CD4-positive, alpha-beta T cell treated with Interleukin-6 at 100 ng/mL for 8 hours (primary cell): ENCODE results near the gene TAF8.

ENCODE experiments used
- DNase-seq: peaks from one replicate; pipeline ENCODE4 v3.0.0-alpha.2; 2020; ENCODE audit warnings: mixed read lengths, low spot score

Gene TAF8

DNA sequence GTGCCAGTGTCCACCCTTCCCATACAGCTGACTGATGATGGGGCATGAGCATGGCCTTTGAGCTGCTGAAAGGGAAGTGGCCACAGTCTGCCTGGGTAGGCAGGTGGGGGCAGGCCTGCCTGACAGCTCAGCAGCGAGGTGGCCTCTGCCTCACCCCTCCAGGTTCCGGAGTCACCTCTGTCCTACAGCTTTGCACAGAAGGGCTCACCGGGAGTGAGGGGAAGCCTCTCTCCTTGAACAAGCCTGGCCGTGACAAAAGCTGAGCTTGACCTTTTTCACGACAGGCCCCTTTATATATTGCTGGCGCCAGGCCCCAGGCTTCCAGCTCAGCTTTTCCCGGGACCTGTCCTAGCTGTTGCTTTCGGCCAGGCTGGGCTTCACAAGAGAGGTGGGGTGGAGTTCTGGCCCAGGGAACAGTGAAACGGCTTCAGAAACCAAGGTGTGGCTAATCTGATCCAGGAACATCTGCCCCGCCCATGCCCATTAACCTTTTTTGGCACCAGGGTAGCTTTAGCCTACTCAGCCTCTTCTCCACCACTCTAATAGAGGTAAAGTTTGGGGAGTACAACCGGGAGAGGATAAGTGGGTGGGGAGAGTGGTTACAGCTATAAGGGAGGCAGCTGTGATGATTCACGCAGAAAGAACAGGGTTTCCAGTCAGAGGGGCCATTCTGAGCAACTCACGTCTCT is 49.2 kb downstream of the TAF8 start:
- no peak for DNase-seq

DNA sequence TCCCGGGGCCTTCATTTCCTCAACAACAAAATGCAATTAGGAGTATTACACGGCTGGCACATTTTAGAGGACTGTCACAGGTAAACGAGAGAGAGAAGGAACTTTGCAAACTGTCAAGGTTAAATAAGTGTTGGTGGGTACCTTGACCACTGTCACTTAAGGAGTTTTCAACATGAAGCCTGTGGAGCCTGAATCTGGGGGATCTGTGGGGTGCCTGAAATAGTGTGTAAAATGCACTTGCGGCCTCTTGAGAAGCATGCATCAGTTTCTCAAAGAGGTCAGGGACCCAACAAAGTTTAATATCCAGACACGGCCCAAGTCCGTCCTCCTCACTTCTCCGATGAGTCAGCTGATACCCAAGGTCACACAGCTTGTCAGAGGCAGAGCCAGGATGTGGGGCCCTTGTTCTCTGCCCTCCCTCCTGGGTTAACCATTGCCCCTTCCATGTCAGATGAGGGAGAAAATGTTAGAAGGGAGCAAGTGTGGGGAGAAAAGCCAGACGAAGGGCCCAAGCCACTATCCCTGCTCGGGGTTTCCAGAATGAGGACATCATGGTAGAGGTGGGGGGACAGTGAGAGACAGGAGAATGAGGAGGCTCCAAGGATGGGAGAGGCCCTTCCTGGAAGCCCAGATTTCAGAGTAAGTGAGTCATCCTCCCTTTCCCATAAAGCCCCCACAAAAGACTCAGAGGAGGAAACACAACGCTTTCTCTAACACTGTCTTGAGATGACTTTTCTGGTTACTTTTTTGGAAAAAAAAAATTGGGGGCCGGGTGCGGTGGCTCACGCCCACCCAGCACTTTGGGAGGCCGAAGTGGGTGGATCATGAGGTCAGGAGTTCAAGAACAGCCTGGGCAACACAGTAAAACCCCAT is 49.9 kb downstream of the TAF8 start:
- DNase-seq = no peak

DNA sequence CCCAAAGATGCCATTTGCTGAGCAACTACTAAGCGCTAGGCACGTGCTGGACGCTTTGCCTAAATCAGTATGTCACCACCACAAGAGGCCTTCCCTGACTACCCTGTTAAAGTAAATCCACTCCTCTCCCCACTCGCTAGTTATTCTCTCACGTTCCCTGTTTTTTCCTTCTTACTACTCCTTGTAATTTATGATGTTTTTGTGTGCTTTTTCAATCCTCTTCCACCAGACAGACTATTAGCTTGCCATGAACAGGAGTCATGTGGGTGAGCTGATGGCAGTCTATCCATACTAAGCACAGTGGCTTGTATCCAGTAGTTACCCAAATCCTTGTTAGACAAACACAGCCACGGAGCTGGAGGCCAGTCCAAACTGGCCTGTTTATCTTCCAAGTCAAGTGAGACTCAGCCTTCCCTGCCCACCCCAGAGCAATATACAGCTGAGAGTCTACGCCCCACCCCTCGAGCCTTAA is 50.9 kb downstream of the TAF8 start:
- no peak for DNase-seq

DNA sequence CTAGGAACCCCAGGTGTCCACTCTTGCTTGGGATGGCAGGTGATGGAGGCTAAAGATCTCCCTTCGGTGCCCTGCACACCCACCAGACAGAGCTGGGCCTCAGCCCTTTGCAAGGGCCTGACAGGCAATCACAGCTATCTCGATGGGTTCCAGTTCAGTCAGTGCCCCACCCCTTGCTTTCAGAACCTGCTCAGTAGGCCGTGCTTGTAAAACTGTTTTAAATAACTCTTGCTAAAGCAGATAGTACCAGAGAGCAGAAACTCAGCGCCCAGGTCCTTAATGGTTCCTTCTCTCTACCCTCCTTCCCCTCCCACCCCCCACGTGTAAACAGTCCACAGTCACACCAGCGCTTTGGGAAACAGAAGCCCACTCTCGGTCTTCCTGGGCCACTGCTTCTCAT is 52.9 kb downstream of the TAF8 start:
- DNase-seq = no peak

DNA sequence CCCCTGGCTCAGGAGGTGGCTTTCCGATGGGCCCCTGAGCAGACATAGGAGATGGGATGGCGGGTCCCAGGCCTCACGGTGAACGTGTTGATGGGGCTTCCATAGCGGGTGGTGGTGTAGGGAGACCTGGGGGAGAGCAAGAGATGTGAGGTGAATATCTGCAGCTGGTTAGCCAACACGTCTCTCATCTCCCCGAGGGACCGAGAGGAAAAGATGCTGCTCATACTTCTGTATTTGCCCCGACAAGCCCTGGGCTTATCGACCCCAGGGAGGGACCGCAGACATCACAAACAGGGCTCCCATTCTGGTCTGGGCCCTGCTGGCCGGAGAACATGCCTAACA is 53.4 kb downstream of the TAF8 start:
- DNase-seq = no peak

DNA sequence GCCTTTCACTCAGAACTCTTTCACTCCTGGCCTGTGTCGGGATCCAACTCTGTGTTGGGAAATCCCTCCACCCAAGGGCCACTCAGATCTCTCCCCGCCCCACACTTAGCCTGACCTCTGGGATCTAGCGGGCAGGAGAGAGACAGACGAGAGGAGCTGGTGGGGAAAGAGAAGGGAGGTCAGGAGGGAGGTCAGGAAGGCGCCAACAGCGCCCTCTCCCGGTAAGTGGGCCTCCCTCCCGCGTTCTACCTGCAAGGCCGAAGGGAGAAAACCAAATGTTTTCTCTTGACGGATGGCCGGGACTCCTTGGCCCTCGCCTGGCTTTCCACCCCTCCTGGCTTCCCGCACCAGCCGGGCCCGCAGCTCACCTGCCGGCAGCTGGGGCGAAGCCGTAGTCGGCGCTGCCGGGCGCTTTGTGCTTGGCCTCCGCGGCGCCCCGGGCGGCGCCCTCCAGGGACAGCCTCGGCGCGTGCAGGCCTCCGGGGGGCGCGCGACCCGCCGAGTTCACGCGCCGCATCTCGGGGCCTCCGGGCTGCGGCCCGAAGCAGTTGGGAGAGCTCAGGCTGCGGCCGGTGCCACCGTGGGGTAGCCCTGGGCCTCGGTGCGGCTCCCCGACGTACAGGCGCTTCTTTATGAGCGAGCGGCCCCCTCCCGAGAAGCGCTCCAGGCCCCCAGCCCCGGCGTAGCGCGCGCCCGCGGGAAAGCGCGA is 53.9 kb downstream of the TAF8 start:
- DNase-seq = peak; percentile 66

DNA sequence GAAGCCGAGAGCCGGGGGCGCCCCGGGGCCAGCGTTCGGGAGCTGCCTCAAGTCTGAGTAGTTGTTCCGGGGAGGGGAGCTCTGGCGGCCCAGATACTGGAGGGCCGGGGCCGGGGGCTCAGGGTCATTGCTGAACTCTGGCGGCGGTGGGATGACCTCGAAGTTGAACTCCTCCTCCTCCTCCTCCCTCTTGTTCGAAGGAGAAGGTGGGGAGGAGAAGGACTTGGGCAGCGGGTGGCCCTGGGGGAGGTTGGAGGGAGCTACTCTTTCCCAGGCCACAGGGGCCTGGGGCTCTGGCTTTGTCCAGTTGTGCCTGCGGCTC is 54.4 kb downstream of the TAF8 start:
- no peak for DNase-seq

DNA sequence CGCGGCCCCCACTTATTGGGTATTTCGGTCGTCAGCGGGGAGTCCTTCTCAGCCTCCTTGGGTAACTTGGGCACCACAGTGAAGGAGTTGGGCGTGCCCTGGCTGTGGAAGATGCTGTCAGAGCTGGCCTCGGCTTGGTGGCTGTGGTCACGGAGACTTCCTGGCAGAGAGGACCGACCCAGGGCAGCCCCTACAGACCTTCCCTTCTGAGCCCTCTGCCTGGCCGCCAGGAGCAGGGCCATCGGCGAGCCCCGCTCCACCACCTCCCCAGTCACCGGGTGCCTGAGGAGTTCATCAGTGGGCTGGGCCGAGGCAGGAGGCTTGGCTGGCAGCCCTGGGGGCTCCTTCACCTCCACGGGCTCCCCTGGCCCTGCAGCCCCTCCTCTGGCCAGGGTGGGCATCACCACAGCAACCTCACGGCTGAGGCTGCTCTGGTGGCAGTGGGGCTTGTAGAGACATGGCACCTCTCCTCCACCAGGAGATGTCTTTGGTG is 54.9 kb downstream of the TAF8 start:
- DNase-seq = no peak

DNA sequence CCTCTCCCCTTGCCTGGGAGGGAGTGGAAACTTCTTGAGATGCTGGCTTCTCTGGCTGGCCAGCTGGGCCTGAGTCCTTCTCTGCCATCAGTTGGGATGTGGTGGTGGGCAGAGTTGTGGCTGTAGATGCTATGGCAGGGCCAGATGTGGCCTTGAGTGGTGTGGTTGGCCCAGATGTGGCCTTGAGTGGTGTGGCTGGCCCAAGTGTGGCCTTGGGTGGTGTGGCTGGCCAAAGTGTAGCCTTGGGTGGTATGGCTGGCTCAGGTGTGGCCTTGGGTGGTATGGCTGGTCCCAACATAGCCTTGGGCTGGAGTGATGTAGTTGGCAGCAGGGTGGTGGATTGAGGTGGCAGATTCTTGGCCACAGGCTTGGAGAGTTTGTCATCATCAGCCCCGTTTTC is 55.4 kb downstream of the TAF8 start:
- DNase-seq = no peak

DNA sequence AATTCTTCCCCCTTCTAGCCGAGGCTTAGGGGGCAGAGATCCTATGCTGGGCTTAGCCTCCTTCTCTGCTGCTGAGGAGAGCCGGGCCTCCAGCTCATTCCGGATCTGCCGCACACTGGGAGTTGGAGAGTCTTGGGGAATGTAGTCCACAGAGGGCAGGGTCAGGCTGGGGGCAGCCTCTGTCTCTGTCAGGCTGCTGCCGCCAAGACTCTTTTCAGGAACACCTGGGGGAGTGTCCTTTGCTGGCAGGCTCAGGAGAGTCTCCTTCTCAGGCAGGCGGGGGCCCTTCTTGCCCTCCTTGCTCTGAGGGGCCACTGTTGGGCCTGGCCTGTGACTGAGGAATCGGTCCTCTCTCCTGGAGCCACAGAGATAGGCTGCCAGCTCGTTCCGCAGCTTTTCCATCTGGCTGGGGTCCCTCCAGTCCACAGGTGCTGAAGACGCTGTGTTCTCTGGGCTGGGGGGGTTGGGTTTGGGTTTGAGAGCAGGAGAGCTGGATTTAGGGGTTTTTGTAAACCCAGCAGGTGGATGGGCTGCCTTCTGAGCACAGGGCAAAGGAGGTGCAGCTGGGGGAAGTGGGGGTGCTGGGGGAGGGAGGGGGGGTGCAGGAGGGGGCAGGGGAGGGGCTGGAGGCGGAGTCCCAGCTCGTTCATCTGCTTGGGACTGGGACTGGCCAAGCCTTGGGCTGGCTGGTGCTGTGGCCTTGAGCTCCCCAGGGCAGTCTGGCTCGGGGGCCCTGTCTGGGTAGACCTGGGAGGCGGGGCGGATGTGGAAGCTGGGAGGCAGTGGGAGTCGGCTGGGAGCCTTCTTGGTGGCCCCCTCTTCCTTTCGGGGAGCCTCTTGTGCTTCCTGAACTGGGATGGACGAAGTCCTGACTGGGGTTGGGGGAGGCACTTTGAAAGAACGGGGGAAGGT is 56.0 kb downstream of the TAF8 start:
- DNase-seq = no peak

DNA sequence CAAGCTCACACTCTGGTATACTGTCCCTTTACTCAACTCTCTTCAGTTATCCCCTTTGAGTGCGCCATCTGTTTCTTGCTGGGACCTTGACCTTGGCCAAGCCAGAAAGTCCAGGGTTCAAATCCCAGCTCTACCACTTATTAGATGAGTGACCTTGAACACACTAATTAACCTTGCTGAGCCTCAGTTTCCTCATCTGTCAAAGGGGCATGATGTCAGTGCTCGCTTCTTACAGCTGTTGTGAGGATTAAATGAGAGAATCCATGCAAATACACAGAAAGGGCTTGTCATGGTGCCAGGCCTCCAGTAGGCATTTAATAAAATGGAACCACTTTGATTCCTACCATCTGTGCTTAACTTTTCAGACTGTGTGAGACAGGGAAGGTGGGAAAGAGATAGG is 57.7 kb downstream of the TAF8 start:
- DNase-seq = no peak

DNA sequence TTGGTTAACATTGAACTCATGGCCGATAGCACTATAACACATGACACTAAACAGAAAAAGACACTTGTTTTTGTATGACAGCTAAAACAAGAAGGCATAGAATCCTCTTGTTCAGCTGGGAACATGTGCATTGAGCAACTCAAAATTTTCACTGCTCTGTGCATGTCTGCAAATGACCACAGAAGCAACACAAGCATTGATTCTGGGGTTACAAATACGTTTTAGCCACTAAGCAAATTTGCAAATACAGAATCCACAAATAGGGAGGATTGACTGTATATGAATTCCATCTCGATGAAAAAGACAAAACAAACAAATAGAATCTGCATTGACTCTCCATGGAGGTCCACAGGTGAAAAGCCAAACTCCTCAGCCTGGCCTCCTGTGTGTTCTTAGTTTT is 60.4 kb downstream of the TAF8 start:
- no peak for DNase-seq

DNA sequence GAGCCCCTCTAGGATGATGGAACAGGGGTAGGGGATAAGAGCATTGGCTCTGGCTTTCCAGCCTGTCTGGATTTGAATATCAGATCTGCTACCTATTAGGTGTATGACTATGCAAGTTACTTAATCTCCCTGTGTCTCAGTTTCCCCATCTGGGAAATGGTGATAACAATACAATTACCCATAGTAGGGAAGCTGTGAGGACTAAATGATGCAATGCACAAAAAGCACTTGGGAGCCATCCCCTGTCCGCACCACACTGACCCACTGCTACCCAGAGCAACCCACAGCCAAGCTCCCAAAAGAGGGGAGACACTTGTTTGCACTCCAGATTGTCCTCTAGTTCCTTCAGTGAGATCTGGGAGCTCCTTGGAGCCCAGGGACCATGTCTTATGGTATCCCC is 62.0 kb downstream of the TAF8 start:
- no peak for DNase-seq

DNA sequence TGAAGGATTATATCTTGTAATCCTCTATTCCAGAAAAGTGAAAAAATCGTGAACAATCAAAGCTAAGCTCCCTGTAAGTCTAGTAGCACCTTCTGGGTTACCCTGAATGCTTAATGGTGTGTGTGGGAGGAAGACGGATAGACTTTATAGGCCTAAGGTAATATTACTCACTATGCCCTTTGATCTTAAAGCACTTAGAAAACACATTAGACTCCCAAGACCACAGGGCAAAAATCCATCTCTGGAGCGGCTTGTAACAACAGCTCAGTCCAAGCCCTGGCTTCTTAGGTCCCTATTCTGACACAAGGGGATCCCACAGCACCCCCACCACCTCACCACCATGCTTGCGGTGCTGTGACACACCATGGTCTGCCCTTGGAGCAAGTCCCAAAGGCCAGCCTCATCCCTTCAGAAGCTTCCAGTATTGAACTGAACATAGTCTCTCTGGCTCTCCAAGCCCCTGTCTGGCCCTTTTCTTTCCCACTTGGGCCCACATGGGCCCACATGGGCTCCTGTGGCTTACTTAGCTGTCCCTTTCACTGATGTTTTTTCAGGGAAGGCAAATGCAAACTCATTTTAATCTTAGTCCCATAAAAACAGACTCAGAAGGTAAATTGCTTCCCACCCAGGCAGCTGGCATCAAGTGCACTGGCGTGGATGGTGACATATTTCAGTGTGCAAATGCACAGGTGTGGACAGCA is 63.8 kb downstream of the TAF8 start:
- no peak for DNase-seq

DNA sequence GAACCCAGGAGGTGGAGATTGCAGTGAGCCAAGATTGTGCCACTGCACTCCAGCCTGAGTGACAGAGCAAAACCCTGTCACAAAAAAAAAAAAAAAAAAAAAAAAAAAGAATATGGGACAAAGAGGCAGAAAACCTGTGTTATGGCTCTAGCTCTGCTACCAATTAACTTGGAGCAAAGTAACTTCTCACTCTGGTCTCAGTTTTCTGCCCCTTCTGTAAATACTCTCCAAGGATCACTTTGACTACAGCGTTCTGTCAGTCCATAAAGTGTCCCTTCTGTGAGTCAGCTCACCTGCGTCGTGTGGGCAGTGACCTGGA is 67.5 kb downstream of the TAF8 start:
- DNase-seq = no peak

DNA sequence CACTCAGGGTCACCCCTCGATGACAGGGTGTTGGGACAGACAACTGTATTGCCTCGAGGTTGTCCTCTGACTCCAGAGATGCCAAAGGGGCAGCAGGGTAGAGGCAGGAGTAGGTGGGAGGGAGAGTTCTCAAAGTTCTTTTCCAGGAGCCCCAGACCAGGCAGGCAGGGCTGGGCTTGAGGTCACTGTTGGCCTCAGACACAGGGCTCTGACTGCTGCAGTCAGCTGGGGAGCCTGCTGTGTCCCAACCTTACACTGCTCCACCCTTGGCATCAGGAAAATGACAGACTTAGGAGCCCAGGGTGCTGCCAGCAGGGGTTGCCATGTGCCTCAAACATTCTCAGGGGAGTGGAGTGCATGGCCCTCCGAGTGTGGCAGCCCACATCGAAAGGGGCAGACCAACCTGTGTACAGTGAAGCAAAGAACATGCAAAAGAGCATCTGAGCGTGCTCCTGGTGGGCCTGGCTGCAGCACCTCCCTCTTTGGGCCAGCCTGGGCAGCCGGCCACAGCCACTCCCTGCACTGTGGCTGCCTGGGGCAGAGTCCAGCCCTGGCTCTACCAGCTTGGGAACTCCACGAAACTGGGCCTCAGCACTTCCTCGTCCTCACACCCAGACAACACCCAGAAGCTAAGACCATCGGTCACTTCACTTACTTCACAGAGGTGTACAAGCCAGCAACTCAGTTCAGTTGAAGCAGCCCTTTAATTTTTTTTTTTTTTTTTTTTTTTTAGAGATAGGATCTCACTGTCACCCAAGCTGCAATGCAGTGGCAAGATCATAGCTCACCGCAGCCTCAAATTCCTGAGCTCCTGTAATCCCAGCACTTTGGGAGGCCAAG is 68.1 kb downstream of the TAF8 start:
- no peak for DNase-seq

DNA sequence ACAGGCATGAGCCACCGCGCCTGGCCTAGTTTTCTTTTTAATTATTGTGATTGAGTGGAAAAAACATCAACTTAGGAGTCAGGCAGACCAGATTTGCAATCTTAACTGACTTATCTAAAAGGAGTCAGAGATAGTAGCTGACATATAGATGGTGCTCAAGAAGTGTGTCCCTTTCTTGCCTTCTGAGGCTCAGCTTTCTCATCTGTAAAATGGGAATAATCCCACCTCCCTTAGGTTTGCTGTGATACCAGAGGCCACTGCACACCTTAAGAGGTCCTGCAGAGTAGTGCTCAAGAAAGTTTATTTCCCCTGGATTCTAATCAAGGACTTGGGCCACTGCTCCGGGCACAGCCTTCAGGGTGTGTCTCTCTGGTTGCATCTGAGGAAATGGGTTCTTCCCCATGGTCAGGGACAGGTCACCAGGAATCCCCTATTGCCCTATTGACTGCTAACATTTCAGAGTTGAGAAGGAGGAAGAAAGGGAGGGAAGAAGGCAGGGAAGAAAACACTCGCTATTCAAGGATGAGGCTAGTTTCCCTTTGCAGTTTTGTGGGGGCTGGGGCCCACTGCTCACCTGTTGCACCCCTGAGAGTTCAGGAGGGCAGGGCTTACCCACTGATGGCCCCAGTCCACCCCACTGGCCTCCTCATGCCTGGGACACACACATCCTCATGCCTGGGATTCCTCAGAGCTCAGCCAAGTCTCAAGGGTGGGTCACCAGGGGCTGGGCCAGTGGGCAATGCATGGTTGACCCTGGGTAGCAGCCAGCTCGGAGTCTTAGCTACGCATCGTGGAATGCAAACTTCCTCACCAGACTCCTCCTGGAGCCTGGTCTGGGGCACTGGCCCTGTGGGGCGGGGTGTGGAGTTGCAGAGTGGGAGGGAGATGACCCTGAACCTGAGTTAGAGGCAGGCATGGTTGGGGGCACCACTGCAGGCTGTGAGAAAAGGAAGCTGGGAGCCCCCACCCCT is 70.9 kb downstream of the TAF8 start:
- DNase-seq = no peak

DNA sequence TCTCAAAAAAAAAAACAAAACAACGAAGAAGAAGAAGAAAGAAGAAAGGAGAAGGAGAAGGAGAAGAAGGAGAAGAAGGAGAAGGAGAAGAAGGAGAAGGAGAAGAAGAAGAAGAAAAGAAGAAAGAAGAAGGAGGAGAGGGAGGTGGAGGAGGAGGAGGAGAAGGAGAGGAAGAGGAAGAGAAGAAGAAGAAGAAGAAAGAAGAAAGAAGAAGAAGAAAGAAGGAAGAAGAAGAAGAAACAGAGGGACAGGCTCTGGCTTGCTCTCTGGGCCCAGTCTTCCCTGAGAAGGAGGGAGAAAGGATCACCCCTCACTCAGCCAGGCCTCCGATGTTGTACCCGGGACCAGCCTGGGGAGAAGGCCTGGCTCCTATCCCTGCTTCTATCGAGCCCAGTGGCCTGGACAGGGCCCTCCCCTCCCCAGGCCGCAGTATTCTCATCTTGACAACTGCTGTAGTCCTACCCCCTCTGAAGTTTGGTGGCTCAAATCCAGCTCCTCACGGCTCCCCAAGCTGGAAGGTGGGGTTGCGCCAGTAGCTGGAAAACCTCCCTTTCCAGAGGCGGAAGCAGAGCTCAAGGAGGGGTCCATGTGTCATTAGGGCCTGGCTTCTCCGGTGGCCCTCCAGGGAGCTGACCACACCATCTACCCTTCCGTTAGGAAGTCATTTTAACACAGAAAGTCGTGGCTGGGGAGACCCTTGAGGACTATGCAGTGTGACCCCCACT is 73.2 kb downstream of the TAF8 start:
- no peak for DNase-seq
